ENCODE results near the gene CPNE7. TPM values are rescaled to one million over a fixed set of nuclear protein-coding genes. Genes with fewer than 3 reads are reported as not detected.

Gene CPNE7
- total RNA-seq, 2 donors from 2014 or later = 0.73 to 0.92 TPM

DNA sequence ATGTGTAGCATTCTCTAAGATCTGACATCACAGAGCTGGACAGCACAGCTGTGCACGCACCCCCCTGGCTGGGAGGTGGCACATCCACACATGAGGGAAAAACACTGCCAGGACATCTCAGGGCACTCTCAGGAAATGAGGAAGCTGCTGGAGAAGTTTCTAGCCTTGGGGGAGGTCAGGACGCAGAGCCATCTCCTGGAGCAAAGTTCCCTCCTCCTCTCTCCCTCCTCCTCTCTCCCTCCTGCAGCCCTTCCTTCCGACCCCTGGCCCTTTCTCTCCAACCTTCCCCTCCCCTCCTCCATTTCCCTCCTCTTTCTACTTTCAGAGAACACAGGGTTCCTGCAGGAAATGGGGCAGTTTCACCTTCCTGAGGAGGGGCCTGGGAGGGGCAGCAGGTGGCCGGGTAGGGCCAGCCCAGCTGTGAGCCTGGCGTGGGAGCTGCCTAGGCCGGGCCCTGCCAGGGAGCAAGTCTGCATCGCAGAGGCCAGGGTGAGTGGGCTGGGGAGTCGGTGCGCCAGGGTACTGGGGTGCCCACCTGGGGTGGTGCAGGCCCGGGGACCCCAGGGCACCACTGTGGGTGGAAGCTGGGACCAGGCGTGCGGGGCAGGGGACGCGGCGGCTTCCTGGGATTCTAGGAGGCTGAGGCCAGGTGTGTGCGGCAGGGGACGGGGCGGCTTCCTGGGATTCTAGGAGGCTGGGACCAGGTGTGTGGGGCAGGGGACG lies 37.8 kb downstream of the CPNE7 start, which contains the start of gene DPEP1:
DPEP1 (plus strand) TSS at position 412 of the 723 bp plus-strand sequence. CDS start 16,769 bp downstream, outside the sequence.
- no peak for DNase-seq
- peak; percentile 39 for ATAC-seq
- intact Hi-C loops (cut with DNase I, micrococcal nuclease) = no loop called here

DNA sequence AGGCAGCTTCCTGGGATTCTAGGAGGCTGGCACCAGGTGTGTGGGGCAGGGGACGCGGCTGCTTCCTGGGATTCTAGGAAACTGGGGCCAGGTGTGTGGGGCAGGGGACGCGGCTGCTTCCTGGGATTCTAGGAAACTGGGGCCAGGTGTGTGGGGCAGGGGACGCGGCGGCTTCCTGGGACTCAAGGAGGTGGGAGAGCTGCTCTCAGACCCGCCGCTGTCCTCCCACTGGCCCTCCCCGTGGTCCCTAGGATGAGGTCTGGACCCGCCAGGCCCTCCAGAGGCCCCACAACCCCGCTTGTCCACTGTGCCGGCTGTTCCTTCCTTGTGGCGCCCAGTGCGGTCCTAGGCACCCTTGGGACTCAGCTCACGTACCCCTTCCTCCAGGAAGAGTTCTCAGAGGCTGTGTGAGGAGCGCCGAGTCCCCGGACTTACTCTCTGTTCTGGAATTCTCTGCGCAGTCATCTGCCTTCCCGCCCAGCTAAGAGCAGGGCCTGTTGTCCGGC lies 38.4 kb downstream of the CPNE7 start:
- DNase-seq (no peak), ATAC-seq (no peak)
- intact Hi-C loops (cut with DNase I, micrococcal nuclease) = no loop called here

- DNase-seq (no peak), ATAC-seq (peak; percentile 20)
- intact Hi-C loops (cut with DNase I, micrococcal nuclease) = no loop called here
Observed at GRCh38 chr16:89615176-89615575, 39.6 kb downstream of the CPNE7 start.

GRCh38 chr16:89615596-89616090 lies 40.1 kb downstream of the CPNE7 start:
- intact Hi-C loops (cut with DNase I, micrococcal nuclease) = no loop called here
- DNase-seq = peak in 1 of 2 donors; percentile 42
- ATAC-seq = peak; percentile 47

- intact Hi-C loops (cut with DNase I, micrococcal nuclease) = no loop called here
- ATAC-seq = no peak
- DNase-seq = no peak
Observed at GRCh38 chr16:89616623-89617022, 41.1 kb downstream of the CPNE7 start.

DNA sequence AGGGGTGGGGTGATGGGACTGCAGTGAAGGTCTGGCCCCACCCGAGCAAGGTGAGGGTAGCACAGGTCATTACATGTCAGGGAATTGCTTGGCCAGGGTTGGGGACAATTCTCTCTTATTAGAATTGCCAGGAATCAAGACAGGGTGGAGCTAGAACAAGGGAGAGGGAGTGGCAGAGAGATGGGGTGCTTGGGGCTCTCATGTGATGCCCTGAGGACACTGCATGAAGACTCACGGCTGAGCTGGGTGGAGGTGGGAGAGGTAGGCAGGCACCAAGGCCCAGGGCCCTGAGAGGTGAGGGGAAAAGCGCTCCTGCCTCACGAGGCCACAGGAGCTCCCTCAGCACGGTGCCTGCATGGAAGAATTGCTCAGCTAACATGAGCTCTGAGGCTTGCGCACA lies 41.5 kb downstream of the CPNE7 start:
- DNase-seq = no peak
- no peak for ATAC-seq
- intact Hi-C loops (cut with DNase I, micrococcal nuclease) = no loop called here

DNA sequence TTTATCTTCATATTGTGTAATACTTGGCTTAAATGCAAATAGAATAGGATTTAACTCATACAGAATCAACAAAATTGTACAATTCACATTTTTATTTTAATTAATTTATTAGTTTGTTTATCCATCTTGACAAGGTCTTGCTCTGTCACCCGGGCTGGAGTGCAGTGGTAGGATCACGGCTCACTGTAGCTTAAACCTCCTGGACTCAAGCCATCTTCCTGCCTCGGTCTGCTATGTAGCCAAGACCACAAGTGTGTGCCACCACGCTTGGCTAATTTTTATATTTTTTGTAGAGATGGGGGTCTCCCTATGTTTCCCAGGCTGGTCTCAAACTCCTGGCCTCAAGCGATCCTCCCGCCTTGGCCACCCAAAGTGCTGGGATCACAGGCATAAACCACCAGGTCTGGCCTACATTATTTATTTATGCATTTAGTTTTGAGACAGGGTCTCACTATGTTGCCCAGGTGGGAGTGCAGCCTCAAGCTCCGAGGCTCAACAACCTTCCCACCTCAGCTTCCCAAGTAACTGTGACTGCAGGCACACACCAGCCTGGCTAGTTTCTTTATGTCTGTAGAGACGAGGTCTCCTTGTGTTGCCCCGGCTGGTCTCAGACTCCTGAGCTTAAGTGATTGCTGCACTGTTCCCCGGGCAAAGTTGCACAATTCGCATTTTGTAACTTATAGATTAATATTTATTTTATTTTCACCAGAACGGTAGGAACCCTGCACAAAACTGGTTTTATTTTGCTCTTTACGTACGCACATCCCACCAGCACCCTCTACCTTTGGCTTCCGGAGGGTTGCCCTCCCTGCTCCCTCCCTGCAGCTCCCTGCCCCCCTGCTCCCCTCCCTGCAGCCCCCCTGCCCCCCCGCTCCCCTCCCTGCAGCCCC lies 42.8 kb downstream of the CPNE7 start:
- intact Hi-C loops (cut with DNase I, micrococcal nuclease) = no loop called here

GRCh38 chr16:89619840-89620239 lies 44.3 kb downstream of the CPNE7 start:
- ATAC-seq (no peak), DNase-seq (no peak)
- intact Hi-C loops (cut with DNase I, micrococcal nuclease) = no loop called here

More for the DNA sequence above, 42.8 kb downstream of the CPNE7 start:
- DNase-seq (no peak), ATAC-seq (no peak)

DNA sequence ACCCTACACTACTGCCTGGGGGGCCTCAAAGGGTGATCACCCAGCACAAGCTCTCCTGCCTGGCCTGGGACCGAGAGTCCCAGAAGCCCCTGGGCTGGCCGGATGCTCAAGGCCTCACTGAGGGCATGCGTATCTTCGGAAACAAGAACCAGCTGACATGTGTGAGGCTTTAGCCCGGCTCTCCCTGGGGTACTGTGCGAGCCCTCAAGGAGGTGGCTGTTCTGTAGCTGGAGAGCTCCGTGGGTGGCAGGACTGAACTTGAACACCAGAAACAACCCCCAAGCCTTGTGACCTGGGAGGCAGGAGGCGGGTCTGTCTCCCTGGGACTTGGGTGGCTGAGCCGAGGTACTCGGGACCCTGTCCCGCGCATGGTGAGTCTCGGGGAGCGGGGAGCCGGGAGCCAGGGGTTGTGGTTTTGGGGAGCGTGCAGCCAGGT lies 44.9 kb downstream of the CPNE7 start:
- ATAC-seq = no peak

DNA sequence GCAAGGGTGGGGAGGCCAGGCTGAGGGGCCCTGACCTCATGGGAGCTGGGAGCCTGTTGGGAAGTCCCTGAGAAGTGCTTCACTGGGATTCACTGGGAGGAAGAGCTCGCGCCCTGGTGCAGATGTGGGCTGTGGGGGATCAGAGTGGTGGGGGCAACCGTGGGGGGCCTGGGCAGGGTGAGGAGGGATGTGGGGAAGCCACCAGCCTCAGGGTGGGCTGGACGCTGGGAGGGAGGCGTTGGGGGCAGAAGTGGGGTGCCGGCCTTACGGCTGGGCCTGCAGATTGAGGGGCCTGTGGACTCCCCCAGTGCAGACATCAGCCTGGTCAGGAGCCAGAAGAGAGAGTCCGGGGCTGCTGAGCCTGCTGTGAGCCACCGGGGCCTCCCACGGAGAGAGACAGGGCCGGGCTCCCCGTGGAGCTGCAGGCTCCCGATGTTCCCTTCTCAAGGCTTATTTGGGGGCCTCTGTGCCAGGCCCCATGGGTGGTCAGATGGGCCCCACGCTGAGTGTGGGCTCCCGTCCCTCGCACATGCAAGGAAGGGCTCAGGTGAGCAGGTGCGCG lies 45.7 kb downstream of the CPNE7 start:
- ATAC-seq (no peak), DNase-seq (no peak)
- intact Hi-C loops (cut with DNase I, micrococcal nuclease) = no loop called here

More for the DNA sequence above, 44.9 kb downstream of the CPNE7 start:
- DNase-seq = no peak
- intact Hi-C loops (cut with DNase I, micrococcal nuclease) = no loop called here

DNA sequence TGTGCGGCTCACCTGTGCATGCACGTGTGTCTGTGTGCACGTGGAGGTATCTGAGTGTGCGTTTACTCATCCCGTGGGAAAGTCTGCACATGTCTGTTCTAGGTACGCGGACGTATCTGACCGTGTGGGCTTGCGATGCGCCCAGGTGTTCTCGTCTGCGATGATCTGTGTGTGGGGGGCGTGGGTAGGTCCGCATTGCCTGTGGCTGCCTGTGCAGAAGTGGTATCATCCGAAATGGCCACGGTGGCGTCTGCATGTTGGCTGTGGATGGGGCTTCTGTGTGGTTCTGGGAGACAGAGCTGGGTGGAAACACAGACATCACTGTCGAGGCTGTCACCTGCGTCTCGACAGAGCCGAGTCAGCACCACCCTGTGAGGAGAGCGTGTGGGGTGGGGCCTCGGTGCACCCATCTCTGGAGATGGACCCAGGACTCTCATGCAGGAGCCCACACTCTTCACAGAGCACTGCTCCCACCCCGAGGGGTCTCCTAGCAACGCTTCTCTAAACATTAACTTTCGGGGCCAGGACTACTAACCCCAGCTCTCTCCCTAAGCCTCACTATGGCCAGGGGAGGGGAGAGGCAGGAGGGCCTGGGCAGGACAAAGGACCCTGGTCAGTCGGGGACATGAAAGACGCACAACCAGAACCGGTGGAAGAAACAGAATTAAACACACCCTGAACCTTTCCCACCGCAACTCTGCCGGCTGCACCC lies 46.3 kb downstream of the CPNE7 start:
- no peak for ATAC-seq
- no peak for DNase-seq
- intact Hi-C loops (cut with DNase I, micrococcal nuclease) = no loop called here

GRCh38 chr16:89623511-89624261 lies 48.1 kb downstream of the CPNE7 start:
- no peak for DNase-seq
- intact Hi-C loops (cut with DNase I, micrococcal nuclease) = no loop called here
- no peak for ATAC-seq

DNA sequence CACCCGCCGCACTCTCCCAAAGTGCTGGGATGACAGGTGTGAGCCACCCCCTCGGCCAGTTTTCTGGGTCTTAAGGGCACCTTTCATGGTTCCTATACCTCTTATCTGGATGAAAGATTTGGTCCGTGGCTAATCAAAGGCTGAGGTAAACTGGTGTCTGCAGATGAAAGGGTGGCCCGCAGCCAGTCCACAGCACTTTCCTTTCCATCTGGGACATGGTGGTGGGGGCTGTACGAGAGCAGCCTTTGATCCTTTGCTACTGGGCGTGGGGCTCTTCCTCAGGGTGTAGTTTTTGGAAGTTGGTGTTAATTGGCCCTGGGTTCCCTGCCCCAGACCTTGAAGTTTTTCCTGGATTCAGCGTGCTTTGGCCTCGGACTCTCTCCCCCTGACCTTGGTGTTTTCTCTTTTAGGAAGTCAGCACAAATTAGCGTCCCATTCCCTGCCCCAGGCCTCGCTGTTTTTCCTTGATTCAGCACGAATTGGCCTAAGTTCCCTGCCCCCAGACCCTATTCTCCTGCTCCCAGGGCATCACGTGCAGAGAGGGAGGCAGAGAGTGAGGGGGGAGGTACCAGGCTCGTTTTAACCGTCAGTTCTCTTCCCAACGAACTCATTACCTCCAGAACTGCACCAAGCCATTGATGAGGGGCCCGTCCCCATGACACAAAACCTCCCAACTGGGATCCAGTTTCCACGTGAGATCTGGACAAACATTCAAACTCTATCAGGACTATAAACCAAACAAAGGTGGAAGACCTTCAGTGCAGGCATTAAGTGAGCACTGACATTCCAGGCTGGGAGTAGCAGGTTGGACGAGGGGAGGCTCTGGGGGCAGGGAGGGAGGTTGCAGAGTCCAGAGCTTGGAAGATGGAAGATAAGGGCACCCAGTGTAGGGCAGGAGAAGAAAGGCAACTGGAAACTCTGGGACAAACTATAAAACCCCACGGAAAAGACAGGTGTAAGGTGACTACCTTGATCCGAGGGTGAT lies 49.5 kb downstream of the CPNE7 start:
- intact Hi-C loops (cut with DNase I, micrococcal nuclease) = no loop called here
- DNase-seq = no peak
- peak; percentile 54 for ATAC-seq

DNA sequence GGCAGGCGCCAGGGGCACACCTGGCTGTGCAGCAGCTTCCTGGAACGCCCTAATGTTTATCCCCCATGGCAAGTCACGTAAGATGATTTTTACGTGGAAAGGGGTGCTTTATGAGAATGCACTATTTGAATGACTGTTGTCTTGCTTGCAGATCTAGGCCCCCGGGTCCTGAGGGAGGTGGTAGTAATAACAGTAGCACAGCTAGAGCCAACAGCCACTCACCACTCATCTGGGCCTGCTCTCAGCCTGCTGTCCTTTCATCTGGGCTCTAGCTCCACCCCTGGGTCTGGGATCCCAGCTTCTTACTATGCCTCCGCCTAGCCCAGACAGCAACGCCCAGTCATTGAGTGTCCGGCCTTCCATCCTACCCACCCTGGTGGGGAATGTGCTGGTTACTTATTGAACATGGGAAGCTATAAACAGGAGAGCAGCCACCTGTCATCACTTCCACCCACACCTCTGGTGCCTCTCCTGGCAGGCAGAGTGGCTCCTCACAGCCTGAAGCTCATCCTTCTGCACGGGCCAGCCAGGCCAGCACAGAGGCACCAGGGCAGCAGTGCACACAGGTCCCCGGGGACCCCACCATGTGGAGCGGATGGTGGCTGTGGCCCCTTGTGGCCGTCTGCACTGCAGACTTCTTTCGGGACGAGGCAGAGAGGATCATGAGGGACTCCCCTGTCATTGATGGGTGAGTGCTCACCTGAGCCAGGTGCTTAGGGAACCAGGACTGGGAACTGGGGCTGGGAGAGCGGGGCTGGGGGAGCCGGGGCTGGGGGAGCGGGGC lies 54.5 kb downstream of the CPNE7 start:
- peak; percentile 92 for ATAC-seq
- DNase-seq = peak; percentile 55 to 62
- intact Hi-C loops (cut with DNase I, micrococcal nuclease) = no loop called here

DNA sequence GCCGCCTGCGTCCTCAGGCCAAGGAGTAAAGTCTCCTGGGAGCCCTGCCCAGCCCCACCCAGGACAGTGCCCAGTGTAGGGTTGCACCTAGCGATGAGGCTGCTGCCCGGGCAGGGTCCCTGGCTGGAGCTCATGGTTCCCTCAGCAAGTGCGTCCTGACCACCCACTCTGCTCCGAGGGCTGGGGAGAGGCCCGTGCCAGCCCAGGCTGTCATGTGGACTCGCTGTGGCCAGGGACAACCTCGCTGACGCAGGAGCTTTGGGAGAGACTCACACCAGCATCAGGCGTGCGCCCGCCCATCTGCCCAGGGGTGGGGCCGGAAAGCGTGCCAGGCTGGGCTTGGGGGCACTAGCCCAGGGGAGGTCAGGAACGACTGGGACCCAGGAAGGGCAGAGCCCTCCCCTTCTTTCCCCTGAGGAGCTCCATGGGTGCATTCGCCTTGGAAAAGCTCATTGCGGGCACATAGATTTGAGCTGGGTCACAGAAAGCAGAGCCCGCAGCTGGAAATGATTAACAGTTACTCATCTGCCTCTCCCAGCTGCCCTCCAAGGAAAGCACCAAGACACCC lies 57.6 kb downstream of the CPNE7 start:
- intact Hi-C loops (cut with DNase I, micrococcal nuclease) = no loop called here
- ATAC-seq (peak; percentile 63), DNase-seq (peak in 1 of 2 donors; percentile 39)
